ENCODE data around the gene RFX1. TPM values are rescaled to one million over a fixed set of nuclear protein-coding genes. Genes with fewer than 3 reads are reported as not detected.

The RFX1 gene
- total and polyA plus RNA-seq, 2 of the 13 experiments (the other 11 are each of a cell fraction or from before 2014, with no cell fraction given) = 1.1 to 1.3 TPM

DNA sequence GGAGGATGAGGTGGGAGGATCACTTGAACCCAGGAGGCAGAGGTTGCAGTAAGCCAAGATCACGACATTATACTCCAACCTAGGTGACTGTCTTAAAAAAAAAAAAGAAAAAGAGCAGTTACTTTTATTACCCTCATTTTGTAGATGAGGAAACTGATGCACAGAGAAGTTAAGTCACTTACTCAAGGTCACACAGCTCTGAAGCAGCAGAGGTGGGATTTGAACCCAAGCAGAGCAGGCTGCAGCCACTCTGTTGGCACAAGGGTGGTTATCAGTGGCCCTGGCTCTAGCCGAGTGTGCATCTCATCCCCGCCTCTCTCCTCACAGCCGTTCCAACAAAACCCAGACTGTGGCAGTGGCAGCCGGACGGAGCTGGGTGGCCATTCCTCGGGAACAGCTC is 33.1 kb upstream of the RFX1 start:
- BruUV-seq (replicated peaks) = no TSS peak
- TF ChIP-seq, protein P1, sequence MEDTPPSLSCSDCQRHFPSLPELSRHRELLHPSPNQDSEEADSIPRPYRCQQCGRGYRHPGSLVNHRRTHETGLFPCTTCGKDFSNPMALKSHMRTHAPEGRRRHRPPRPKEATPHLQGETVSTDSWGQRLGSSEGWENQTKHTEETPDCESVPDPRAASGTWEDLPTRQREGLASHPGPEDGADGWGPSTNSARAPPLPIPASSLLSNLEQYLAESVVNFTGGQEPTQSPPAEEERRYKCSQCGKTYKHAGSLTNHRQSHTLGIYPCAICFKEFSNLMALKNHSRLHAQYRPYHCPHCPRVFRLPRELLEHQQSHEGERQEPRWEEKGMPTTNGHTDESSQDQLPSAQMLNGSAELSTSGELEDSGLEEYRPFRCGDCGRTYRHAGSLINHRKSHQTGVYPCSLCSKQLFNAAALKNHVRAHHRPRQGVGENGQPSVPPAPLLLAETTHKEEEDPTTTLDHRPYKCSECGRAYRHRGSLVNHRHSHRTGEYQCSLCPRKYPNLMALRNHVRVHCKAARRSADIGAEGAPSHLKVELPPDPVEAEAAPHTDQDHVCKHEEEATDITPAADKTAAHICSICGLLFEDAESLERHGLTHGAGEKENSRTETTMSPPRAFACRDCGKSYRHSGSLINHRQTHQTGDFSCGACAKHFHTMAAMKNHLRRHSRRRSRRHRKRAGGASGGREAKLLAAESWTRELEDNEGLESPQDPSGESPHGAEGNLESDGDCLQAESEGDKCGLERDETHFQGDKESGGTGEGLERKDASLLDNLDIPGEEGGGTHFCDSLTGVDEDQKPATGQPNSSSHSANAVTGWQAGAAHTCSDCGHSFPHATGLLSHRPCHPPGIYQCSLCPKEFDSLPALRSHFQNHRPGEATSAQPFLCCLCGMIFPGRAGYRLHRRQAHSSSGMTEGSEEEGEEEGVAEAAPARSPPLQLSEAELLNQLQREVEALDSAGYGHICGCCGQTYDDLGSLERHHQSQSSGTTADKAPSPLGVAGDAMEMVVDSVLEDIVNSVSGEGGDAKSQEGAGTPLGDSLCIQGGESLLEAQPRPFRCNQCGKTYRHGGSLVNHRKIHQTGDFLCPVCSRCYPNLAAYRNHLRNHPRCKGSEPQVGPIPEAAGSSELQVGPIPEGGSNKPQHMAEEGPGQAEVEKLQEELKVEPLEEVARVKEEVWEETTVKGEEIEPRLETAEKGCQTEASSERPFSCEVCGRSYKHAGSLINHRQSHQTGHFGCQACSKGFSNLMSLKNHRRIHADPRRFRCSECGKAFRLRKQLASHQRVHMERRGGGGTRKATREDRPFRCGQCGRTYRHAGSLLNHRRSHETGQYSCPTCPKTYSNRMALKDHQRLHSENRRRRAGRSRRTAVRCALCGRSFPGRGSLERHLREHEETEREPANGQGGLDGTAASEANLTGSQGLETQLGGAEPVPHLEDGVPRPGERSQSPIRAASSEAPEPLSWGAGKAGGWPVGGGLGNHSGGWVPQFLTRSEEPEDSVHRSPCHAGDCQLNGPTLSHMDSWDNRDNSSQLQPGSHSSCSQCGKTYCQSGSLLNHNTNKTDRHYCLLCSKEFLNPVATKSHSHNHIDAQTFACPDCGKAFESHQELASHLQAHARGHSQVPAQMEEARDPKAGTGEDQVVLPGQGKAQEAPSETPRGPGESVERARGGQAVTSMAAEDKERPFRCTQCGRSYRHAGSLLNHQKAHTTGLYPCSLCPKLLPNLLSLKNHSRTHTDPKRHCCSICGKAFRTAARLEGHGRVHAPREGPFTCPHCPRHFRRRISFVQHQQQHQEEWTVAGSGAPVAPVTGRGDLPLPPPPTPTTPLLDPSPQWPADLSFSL (CRISPR knock-in tag; IDR thresholded peaks at IDR 0.05) = no peak
- peak; percentile 90 for TF ChIP-seq ZNF768 (CRISPR knock-in tag; IDR thresholded peaks at IDR 0.05)
- no peak overlapping the region for H3K27ac ChIP-seq (ENCODE audit: extremely low read length, insufficient read depth, low read length)
- CTCF ChIA-PET (ENCODE audit: low intra/inter-chr PET ratio, low total read pairs) = no interaction called here
- H3K79me2 ChIP-seq (ENCODE audit: insufficient read depth, low read length) = no peaks in the 10 kb centered on the region
- in situ Hi-C loops (cut with HindIII; ENCODE audit: extremely low pct_ligation_motif_present, low pct_unique_long_range_greater_than_20kb) = no loop called here
- no peaks in the 10 kb centered on the region; a peak in 1 of 5 replicates for H3K27me3 ChIP-seq (ENCODE audit: control insufficient read depth in 1 of 2, insufficient read depth in 2 of 2, low read length in 2 of 2)
- WGBS (ENCODE audit: low lambda C conversion rate) = 94% methylated on average over 5 of the region's 7 CpGs
- intact Hi-C loops (cut with micrococcal nuclease; ENCODE audit: unreplicated experiment) = no loop called here
- H2AFZ ChIP-seq (ENCODE audit: low read length) = no peak overlapping the region
- no peak overlapping the region for H3K4me3 ChIP-seq (replicated peaks in 1 of 3; ENCODE audit: insufficient read depth in 1 of 3, low read depth in 2 of 3, low read length in 3 of 3)
- H3K9ac ChIP-seq (ENCODE audit: insufficient read depth, low read depth, low read length) = no peak overlapping the region
- H3K4me2 ChIP-seq (ENCODE audit: low read depth, low read length) = no peak overlapping the region
- ATAC-seq (no peak), FAIRE-seq (no peak), DNase-seq (ENCODE audit: low spot score) (no peak)
- no peaks in the 10 kb centered on the region for H3K36me3 ChIP-seq (replicated peaks in 1 of 2; ENCODE audit: control insufficient read depth in 1 of 2, insufficient read depth in 2 of 2, low read length in 2 of 2)
- H4K20me1 ChIP-seq (ENCODE audit: insufficient read depth, low read length) = no peaks in the 10 kb centered on the region
- POLR2A ChIA-PET = no interaction called here
- H3K9me3 ChIP-seq (ENCODE audit: low read length) = no peaks in the 10 kb centered on the region
- H3K4me1 ChIP-seq (ENCODE audit: insufficient read depth, low read length) = no peaks in the 10 kb centered on the region
